GM18526 (cell line): ENCODE measurements around the gene POTEM.
"Not testable (repeated sequence)": the region's sequence is repeated elsewhere in the genome, so short reads cannot be mapped to it uniquely, and the experiment has no call there.

Source experiments
- POLR2A ChIP-seq: IDR thresholded peaks from 3 replicates; pipeline ENCODE4 v1.6.1; 2011; ENCODE audit not compliant: insufficient read length; ENCODE audit errors: extremely low read depth

POTEM gene

DNA sequence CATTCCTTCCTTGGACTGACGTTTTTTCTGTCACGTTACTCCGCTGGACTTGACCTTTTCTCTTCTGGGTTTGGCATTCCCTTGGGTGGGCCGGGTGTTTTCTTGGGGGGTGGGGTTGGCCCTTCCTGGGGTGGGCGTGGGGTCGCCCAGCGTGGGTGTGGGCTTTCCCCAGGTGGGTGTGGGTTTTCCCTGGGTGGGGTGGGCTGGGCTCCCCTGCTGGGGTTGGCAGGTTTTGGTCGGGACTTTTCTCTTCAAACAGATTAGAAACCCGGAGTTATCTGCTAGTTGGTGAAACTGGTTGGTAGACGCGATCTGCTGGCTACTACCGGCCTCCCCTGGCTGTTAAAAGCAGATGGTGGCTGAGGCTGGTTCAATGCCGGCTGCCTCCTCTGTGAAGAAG, at the start of gene POTEM:
Gene POTEM, plus strand, starts transcription at position 301 of the 400 bp plus-strand sequence. Its CDS starts 52 bp downstream, at position 353.
- not testable (repeated sequence) for TF ChIP-seq POLR2A
